ENCODE results near the gene KRTAP10-1.
"Not testable (repeated sequence)": the region's sequence is repeated elsewhere in the genome, so short reads cannot be mapped to it uniquely, and the experiment has no call there.

KRTAP10-1 gene

DNA sequence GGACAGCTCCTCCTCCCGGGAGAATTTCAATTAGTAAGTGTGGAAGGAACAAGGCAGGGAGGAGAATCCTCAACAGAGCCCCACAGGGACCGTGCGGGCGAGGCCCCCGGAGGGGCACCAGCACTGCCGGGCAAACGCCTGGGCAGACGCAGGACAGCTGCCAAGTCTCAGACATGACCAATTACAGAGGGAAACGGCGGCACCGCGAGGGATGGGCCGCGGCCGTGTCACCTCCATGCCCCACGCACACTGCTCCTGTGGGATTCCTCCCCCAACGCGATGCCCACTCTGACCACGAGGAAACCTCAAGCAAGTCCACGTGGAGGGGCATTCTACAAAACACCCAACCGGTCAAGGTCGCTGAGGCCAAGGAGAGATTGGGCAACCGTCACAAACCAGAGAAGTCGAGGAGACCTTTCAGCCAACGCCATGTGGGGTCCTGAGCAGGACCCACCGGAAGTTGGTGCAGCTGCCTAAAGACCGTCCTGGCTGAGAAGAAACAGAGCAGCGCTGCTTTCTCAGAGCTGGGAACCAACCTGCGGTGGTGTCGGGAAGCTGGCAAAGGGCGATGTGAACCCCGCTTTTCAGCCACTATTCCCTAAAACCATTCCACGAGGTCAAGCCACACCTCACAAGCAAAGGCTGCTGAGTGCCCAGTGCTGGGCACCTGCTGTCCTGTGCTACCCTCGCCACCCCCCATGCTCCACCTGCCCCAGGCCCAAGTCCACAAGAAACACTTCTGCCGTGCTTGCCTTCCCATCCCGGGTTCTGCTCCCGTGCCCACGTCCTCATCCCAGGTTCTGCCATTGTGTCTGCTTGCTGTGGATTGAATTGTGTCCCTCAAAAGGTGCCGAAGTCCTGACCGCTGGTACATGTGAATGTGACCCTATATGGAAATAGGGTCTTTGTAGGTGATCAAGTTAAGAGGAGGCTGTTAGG lies 32.1 kb upstream of the KRTAP10-1 start:
- no peak for DNase-seq (ENCODE audit: low read depth)
- no peak overlapping the region for H3K4me3 ChIP-seq (ENCODE audit: low read depth, low read length)

DNA sequence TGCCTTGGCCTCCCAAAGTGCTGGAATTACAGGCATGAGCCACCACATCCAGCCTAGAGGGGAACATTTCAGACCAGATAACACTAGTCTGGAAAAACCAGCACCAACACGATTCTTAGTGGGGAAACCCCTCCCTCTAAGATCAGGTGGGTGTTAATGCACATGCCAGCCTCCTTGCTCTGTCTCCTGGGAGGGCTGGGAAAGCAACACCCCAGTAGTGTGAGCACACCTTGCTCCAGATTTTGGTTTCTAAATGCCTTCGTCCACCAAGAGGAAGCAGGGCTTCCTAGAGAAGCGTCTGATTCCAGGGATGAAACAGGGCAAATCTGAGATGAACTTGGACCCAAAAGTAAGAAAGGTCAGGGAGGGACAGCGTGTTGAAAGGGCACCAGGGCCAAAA lies 31.3 kb upstream of the KRTAP10-1 start:
- DNase-seq (ENCODE audit: low read depth) = no peak
- no peak overlapping the region for H3K4me3 ChIP-seq (ENCODE audit: low read depth, low read length)

DNA sequence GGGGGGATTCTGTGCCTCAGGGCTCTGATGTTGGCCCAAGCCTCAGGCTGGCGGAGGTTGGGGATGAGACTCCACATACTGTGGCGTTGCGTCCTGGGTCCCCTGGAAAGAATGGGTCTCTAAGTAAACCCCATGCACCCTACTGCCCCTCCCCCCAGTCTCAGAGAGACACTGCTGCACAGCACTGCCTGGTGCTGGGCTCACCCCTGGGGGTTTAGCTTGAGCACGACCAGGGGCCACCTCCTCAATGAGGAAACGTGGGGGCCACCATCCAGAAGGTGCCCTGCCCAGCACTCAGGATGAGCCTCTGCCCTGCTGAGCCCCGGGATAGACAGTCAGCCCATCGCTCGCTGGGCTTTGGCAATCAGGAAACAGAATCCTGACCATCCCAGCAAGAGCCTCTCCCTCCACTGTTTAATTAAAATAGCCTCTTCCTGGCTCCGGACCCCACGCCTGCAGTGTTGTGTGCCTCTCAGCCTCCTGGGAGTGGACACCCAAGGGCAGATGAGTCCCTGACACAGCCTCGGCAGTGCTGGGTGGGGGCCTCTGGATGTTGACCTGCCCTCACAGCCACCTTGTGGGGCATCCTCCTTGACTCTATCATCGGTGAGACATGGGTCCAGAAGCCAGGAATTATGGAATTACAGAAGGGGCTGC lies 30.0 kb upstream of the KRTAP10-1 start:
- DNase-seq (ENCODE audit: low read depth) = no peak
- no peak overlapping the region for H3K4me3 ChIP-seq (ENCODE audit: low read depth, low read length)

DNA sequence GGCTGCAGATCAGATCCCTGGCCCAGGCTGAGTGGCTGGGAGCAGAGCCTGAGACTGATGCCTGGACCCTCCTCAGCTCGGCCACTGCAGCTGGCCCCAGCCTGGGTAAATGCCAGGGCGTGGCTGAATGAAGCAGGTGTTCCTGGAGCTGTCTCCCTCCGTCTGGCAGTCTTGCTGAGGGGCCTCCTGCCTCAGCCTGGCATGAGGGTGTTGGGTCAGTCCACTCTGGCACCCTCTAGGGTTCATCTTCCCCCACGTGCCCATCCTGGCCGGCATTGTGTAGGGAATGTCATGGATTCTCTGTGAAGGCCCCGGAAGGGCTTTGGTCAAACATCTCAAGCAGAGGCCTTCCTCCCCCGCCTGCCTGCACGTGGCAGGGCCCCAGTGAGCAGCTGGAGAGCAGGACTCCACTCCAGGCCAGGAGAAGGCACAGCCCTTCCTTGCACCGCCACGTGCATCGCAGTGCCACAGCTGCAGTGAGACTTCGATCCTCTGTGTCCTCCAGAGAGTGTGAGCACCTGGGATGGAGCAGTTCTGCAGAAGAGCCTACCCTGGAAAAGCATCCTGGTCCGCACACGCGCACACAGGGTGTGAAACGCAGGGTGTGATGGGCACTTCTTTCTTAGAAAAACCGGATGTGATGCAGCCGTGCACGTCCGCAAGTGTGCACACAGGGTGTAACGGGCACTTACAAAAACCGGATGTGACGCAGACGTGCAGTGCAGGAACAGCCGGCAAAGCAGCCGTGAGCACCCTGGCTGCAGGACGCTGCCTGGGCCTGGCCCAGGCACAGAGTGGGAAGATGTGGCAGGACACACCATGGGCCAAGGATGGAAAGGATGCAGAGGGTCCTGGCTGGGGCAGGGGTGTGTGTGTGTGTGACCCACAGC lies 28.9 kb upstream of the KRTAP10-1 start:
- DNase-seq (ENCODE audit: low read depth) = no peak
- H3K4me3 ChIP-seq (ENCODE audit: low read depth, low read length) = no peak overlapping the region

DNA sequence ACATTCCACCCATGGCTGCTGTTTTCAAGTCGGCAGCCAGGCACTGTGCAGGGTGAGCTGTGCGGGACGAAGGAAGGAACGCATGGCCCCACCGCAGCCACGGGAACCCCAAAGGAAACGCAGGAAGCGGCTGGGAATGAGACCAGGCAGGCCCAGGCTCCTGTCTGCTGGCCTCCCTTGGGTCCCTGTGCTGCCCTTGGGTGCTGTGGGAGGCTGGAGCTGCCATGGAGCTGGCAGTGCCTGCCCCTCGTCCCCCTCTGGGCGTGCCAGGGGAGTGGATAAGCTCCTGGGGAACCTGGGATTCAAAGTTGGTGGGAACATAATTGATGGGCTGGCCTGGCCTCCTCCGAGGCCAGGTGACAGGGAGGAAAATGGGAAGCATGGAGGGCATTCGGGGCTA lies 28.3 kb upstream of the KRTAP10-1 start:
- DNase-seq (ENCODE audit: low read depth) = no peak
- no peak overlapping the region for H3K4me3 ChIP-seq (ENCODE audit: low read depth, low read length)

DNA sequence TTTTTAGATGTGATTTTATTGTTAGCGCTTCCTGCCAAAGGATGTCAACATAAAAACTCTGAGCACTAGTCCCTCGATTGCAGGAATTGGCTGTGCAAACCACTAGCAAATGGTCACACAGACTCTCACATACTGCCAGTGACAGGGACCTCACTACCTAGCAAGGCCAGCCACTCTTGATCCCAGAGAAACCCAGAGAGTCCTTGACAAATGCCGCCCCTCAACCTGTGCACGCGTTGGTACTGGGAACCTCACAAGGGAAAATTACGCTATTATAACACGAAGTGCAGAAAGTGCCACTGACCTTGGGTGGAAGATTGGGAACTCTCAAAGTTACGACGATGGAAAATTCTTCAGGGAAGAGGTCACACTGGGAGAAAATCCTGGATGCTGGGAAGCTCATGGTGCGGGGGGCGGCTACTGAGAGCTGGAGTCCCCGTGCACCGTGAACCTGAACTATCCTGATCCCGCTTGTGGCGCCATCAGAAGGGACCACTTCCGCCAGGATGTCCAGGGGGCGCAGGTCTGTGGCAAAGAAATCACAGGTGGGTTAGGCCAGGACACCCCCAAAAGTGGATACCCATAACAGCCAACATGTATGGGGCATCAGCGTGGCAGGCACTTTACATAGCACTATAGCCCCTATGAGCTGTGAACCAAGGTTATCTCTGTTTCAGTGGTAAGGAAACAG lies 27.6 kb upstream of the KRTAP10-1 start:
- no peak for DNase-seq (ENCODE audit: low read depth)
- H3K4me3 ChIP-seq (ENCODE audit: low read depth, low read length) = no peak overlapping the region

DNA sequence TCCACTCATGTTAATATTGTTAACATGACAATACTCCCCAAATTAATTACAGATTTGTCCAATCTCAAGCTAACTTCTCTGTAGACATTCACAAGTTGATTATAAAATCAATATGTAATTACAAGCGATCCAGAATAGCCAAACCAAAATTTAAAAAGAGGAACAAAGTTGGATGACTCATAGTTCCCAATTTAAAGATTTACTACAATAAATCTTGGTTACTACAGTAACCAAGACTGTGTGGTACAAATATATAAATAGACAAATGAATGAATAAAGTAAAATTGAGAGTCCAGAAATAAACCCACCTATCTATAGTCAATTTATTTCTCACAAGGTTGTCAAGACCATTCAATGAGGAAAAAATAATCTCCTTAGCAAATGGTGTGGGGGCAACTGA lies 26.4 kb upstream of the KRTAP10-1 start:
- no peak for DNase-seq (ENCODE audit: low read depth)
- H3K4me3 ChIP-seq (ENCODE audit: low read depth, low read length) = no peak overlapping the region

DNA sequence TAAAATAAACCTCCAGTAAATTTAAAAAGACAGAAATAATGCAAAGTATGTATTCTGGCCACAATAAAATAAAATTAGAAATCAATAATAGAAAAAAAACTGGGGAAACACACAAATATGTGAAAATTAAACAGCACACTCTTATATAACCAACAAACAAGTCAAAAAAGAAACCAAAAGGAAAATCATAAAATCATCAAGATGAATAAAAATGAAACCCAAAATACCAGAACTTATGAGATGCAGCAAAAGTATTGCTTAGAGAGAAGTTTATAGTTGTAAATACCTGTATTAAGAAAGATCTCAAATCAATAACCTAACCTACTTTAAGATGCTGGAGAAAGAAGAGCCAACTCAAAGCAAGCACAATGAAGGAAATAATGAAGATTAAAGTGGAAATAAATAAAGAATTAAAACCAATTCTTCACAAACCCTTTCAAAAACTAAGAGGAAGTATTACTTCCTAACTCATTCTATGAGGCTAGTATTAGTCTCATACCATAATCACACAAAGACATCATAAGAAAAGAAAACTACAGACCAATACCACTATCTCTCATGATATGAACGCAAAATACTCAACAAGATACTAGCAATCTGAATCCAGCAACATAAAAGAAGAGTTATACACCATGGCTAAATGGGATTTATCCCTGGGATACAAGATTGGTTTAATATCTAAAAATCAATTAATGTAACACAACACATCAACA lies 25.0 kb upstream of the KRTAP10-1 start:
- no peak for DNase-seq (ENCODE audit: low read depth)
- no peak overlapping the region for H3K4me3 ChIP-seq (ENCODE audit: low read depth, low read length)

DNA sequence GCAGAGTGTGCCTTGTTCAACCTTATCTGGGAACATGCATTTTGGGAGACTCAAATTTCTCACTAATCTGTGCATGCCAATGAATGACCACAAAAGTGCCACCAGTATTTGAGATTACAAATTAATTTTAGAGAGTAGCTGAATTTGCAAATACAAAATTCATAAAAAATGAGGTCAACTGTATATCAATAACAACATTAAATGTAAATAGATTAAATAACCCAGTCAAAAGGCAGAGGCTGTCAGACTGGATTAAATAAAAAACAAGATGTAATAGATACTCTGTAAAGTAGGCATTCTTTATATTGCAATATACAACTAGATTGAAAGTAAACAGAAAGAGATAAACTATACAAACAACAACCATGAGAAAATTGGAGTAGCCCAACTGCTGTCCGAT lies 24.1 kb upstream of the KRTAP10-1 start:
- DNase-seq (ENCODE audit: low read depth) = no peak
- H3K4me3 ChIP-seq (ENCODE audit: low read depth, low read length) = no peak overlapping the region

DNA sequence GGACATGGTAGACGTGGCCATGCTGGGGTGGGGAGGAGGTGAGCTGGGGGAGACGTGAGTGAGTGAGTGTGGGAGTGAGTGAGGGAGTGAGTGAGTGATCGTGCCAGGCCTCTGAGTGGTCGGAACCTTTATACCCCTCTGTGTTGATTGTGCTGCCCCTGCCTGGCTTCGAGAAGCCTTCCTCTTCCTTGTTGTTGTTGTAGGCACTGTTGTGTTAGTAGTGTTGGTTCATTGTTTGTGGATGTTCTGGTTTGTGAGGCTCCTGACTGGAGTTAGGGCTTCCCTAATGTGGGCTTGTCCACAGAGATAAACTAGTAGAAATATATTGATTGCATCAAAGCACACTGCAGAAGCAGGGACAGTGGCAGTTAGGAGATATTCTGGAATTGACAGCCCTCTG lies 18.7 kb upstream of the KRTAP10-1 start, which contains the start of gene KRTAP10-3:
Gene KRTAP10-3 (minus strand): TSS at position 101 of the 400 bp plus-strand sequence. CDS start 80 bp downstream, at position 21.
- no peak for DNase-seq (ENCODE audit: low read depth)
- H3K4me3 ChIP-seq (ENCODE audit: low read depth, low read length) = no peak within 1 kb of the TSS

DNA sequence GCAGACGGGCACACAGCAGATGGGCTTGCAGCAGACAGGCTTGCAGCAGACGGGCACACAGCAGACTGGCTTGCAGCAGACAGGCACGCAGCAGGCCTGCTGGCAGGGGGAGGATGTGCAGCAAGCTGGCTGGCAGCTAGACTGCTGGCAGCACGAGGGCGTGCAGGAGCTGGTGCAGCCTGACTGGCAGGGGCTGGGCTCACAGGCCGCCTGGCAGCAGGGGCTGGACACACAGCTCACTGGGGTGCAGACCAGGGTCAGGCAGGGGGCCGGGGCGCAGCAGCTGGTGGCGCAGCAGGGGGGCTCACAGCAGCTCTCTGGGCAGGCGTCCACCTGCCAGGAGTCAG lies 18.3 kb upstream of the KRTAP10-1 start:
- DNase-seq (ENCODE audit: low read depth); H3K4me3 ChIP-seq (ENCODE audit: low read depth, low read length): not testable (repeated sequence)

DNA sequence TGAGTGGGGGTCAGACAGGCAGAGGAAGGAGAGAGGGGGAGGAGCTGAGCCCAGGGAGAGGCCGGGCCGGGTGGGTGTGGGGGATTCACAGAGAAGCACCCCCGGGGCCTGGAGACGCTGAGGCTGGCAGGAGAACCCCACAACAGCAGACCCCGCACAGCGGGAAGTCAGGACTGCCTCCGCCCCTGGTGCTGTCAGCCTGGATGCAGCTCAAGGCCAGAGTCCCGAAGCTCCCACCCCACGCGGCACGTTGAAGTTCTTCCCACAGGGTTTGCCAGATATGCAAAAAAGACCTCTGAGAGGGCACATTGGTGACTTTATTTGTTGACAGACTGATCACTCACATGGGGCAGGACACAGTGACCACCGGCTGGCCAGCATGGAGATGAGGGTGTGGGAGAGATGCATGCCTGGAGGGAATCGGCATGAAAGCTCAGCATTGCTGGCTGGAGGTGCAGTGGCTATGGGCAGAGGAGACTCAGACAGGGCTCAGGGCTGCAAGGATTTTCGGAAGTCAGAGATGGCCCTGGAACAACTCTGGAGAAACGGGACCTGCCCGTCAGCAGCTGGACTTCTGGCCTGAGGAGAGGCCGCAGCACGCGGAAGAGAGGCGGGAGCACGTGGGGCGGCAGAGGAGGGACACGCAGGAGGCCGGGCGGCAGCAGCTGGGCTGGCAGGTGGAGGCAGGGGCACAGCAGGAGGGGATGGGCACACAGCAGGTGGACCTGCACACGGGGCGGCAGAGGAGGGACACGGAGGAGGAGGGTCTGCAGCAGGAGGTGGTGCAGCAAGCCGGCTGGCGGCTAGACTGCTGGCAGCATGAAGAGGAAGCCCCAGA lies 17.7 kb upstream of the KRTAP10-1 start:
- no peak overlapping the region for H3K4me3 ChIP-seq (ENCODE audit: low read depth, low read length)
- no peak for DNase-seq (ENCODE audit: low read depth)

DNA sequence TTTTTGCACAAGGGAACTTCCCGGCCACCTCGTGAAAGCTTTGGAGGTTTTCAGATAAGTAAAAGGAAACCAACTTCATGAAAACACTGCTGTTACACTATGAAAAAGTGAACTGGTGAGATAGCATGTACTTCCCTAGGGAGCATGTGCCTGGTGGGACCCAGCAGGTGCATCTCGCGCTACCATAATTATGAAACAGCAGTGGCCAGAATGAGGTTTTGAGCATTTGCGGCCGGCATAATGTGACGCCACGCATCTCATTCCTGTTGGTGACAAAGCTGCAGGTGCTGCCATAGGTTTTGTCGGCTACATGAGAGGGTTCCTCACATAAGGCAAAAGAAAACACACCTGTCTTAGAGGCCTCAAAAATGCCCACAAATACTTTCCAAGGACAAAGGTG lies 16.9 kb upstream of the KRTAP10-1 start:
- H3K4me3 ChIP-seq (ENCODE audit: low read depth, low read length) = no peak overlapping the region

DNA sequence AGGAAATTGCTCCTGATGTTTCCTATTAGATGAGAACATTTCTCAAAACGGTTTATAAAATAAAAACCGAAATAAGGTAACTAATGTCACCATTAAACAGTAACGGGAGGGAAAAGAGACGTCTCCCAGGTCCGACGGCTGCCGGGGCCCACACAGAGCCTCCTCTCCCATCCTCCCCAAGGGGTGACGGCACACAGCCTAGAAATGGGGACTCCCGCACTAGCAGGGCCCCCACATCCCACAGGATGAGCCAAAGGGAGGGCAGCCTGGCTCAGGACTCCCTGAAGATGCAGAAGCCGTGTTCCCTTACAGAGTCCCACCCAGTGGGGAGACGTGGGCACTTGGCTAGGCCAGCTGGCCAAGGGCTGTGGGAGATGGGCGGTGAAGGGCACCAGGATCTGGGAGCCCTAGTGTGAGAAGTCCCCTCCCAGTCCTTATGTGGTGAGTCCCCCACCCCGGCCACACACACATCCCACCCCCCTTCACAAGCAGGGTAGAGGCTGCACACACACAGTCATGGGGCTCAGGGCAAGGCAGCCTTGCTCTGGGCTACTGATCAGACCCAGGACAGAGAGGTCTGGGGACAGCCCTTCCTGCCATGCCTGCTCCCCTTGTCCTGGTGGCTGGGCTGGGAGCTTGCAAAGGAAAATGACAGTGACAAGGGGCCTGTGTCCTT lies 15.3 kb upstream of the KRTAP10-1 start:
- DNase-seq (ENCODE audit: low read depth) = no peak
- H3K4me3 ChIP-seq (ENCODE audit: low read depth, low read length) = no peak overlapping the region

More for the DNA sequence above, 16.9 kb upstream of the KRTAP10-1 start:
- DNase-seq (ENCODE audit: low read depth) = no peak

DNA sequence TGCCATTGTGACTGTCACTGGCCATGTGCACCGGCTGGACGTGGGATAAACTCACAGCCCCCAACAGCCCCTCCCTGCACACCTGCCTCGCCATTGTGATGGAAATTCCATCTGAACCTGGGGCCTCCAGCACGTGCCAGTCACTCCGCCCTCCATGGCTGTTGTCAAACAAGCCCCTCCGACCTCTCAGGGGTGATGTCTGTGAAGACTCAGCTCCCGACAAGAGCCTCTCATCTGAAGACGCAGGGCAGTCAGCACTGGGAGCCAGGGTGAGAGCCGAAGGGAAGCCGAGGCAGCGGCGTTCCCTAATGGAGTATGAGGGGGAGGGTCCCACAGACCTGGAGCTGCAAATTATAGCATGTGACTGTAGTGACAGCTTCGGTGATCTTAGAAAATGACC lies 12.7 kb upstream of the KRTAP10-1 start:
- DNase-seq (ENCODE audit: low read depth) = no peak
- no peak overlapping the region for H3K4me3 ChIP-seq (ENCODE audit: low read depth, low read length)

DNA sequence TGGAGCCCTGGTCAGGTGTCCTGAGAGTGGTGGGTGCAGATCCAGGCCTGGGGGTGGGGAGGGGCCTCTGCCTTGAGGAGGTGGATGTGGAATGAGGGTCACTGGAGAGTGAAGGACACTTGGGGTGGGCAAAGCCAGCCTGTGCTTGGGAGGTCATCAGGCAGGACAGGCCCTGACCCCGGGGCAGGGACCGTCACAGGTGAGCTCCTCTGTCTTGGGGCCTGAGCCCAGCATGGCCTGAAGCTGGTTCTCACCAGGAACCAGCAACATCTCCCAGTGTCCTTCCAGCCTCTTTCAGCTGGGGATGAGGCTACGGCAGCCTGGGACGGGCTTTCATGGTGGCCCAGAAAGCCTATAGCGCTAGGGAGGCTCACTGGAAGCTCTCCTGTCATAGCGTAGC lies 12.1 kb upstream of the KRTAP10-1 start:
- no peak overlapping the region for H3K4me3 ChIP-seq (ENCODE audit: low read depth, low read length)
- no peak for DNase-seq (ENCODE audit: low read depth)

DNA sequence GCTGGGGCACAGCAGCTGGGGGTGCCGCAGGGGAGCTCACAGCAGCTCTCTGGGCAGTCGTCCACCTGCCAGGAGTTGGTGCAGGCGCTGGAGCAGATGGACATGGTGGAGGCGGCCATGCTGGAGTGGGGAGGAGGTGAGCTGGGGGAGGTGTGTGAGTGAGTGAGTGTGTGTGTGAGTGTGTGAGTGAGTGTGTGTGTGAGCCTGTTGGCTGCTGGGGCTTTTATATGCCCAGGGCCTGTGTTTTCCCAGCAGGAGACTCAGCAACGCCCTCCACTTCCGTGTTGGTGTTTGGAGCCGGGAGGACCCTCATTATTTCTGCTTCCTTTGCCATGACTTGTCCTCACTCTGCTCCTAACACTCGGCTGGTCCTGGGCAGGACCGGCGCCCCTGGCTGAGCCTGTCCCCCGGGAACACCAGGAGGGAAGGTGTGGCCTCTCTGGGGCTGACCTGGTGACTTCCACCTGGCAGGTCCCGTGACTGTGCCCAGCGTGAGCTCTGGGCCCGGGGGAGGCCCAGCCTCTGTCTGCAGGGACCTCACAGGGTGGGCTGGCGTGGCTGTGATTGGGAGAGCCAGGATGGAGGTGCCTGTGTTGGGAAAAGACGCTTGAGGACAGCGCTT lies 11.5 kb upstream of the KRTAP10-1 start, which contains the start of gene KRTAP10-2:
Gene KRTAP10-2 (minus strand): TSS at position 166 of the 622 bp plus-strand sequence. CDS start 47 bp downstream, at position 119.
- no peak within 1 kb of the TSS for H3K4me3 ChIP-seq (ENCODE audit: low read depth, low read length)
- no peak for DNase-seq (ENCODE audit: low read depth)

Data from skeletal muscle cell (primary cell).